Measurements from ENCODE around the gene MMEL1. TPM values are rescaled to one million over a fixed set of nuclear protein-coding genes. Genes with fewer than 3 reads are reported as not detected.
"Not testable (repeated sequence)": the region's sequence is repeated elsewhere in the genome, so short reads cannot be mapped to it uniquely, and the experiment has no call there.

The MMEL1 gene
- total RNA-seq, 1 donor from 2014 or later = 0.65 TPM

DNA sequence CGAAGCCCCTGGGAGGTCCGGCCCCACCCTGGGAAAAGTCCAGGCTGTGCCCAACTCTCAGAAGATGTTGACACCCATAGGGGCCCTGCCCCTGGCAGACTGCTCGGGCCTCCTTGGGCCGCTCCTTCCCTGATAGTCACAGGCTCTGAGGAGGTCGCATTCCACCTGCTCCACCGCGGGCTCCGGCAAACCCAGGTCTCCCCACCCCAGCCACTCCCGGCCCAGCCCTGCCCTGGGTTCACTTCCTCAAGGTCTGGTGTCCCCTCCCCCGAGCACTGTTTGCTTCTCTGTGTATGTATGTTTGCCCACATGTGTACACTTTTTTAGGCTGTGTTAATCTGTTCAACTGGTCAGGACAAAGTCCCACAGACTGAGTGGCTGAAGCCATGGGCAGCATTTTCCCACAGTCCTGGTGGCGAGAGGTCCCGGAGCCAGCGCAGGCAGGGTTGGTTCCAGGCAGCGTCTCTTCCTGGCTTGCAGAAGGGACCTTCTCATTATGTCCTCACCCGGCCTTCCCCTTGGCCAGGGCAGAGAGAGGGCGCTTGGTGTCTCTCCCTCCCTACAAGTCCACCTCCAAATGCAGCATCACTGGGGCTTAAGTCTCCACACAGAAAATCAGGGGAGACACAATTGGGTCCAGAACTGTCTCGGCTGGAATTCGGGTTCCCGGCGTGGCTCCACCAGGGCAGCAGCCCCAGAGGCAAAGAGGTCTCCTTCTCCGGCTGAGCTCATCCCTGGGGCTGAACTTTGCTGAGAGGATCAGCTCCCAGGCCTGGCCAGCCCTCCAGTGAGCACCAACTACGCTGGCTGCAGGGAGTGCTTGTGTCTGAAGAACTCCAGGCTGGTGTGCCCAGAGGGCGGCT, 56.8 kb downstream of the MMEL1 start:
- no peak for DNase-seq (ENCODE audit: low read depth)

DNA sequence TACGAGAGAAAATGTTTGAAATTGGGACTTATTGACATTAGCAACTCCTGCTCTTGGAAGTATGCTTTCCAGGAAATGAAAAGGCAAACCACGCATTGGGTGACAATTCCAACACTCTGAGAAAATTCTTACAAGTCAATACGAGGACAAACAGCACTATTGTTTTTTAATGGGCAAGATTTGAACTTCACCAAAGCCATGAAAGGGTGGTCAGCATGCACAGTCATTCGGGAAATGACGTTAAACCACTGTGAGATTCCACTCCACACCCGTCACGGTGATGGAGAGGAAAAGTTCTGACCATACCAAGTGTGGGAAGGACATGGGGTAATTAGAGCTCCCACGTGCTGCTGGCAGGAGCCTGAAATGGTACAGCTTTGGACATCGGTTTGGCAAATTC, 58.5 kb downstream of the MMEL1 start:
- DNase-seq (ENCODE audit: low read depth) = no peak

DNA sequence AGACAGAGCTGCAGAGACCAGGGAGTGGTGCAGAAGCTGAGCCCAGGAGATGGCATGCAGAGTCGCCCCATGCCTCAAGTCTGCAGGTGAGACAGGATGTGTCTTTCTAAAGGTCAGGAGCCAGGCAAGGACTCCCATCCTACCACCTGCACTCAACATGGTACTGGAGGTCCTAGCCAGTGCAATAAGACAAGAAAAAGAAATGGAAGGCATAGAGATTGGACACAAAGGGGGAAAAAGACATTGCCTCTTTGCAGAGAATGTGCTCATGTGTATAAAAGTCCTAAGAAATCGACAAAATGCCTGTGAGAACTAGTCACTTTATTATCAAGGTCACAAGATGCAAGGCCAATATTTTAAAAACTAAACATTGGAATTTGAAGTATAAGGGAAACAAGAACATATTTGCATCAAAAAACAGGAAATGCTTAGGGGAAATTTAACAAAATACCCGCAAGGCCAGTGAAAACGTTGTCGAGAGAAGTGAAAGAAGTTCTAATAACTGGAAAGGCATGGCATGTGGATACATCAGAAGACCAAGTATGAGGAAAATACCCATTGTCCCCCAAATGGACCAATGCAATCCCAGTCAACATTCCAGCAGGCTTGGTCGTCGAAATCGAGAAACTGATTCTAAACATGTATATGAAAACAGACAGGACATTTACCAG, 59.4 kb downstream of the MMEL1 start:
- DNase-seq (ENCODE audit: low read depth) = no peak

DNA sequence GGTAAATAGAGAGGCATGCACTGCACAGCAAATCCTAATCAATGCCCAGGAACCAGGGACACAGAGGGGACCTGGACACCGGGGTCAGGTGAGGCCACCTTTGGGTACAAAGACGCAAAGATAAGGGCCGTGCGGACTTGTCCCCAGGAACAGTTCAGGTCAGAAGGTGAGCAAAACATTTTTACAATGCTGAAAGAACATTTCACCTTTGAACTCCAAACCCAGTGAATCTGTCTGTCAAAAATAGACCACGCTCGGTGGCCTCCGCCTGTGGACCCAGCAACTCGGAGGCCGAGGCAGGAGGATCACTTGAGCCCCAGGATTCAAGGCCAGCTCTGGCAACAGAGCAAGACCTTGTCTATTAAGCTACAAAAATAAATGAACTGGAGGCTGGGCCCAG, 61.5 kb downstream of the MMEL1 start:
- DNase-seq (ENCODE audit: low read depth) = no peak

DNA sequence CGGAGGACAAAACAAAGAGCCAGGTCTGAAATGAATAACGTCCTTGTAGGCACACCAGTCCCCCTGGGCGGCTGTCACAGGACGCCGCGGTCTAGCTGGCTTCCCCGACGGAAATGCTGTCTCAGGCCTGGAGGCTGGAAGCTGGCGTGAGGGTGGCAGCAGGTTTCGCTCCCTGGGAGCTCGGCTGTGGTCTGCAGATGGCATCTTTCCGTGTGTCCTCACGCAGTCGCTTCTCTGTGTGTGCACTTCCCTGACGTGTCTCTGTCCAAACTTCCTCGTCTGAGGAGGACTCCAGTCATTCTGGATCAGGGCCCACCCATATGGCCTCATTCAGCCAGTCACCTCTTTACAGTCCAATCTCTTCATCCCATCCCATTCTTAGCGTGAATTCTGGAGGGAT, 62.5 kb downstream of the MMEL1 start:
- no peak for DNase-seq (ENCODE audit: low read depth)

DNA sequence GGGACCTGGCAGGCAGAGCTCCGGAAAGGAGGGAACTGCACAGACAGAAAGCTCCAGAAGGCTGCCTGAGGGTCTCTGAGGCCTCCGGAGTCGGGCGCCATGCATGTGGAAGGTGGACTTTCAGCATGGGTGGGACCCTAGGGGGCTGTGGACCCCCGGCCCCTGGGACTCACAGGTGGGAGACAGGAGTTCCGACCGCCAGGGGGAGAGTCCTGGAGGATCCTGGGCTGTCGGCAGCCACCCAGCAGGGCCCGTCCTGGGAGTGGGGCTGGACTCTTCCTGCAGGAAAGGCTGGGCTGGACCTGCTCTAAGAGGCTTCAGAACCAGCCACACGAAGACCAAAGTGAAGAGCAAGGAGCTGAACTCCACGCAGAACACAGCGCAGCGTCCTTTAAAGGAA, 63.1 kb downstream of the MMEL1 start:
- not testable (repeated sequence) for DNase-seq (ENCODE audit: low read depth)

DNA sequence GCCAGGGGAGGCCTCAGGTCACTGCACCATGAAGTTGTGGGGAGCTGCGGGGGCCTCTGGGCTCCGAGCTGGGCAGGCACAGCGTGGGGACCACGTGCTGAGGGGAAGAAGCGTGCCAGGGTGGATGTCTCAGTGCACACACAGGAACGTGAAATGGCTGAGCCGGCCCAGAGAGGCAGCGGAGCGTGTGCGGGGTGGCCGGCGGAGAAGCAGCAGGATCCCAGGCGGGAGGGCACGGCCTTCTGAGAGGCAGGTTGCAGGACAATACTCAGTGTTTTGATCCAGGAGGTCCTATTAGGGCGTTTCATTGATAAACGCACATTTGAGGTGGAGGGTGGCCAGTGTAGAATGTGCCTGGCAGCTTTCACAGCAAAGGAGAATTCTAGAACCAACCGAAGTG, 63.8 kb downstream of the MMEL1 start:
- no peak for DNase-seq (ENCODE audit: low read depth)

DNA sequence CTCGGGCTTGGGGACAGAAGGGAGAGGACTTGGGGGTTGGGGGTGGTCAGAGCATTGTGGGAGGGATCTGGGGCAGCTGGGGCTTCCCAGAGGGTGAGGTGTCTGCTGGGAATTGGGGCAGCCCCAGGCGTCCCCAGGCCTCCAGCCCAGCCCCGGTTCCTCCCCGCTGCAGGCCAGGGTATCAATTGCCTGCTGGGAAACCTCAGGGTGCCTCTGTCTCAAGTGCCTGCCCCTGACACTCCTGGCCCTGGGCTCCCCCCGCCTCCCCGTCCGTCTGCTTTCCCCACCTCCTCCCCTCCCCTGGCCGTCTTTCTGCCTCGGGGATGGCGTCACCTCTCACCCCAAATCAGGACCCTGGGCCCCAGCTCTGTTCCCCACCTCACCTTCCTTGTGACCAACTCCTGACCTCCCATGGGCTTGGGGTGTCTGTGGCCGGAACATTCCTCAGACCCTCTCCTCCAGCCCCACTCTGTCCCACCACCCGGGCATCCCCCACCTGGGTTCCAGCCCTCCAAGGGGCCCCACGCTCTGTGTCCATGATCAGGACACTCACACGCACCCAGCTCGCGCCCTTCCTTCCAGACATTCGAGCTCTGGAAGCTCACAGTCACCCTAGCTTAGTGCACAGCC, 64.5 kb downstream of the MMEL1 start:
- not testable (repeated sequence) for DNase-seq (ENCODE audit: low read depth)

DNA sequence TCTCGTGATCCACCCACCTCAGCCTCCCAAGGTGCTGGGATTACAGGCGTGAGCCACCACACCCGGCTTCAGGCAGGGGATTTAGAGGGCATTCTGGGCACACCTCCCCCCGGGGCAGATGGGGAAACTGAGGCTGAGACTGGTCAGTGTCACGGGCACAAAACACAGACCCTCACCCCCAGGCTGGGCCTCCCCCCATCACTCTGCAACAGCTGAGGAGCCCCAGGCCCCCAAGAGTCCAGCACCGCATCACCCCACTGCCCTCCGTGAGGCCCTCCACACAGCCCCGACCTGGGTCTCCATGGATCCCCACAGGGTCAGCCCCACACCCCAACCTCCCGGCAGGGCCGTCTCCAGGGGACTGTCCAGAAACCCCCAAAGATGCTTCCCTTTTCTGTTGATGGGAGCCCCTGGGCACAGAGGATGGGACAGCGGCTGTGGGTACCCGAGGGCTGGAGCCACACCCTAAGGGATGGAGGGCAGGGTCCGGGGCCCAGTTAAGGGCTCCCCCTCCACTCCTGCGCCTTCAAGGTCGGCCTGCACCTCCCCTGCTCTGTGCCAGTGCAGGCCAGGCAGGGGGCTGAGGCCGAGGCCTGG, 65.6 kb downstream of the MMEL1 start:
- DNase-seq (ENCODE audit: low read depth) = no peak

DNA sequence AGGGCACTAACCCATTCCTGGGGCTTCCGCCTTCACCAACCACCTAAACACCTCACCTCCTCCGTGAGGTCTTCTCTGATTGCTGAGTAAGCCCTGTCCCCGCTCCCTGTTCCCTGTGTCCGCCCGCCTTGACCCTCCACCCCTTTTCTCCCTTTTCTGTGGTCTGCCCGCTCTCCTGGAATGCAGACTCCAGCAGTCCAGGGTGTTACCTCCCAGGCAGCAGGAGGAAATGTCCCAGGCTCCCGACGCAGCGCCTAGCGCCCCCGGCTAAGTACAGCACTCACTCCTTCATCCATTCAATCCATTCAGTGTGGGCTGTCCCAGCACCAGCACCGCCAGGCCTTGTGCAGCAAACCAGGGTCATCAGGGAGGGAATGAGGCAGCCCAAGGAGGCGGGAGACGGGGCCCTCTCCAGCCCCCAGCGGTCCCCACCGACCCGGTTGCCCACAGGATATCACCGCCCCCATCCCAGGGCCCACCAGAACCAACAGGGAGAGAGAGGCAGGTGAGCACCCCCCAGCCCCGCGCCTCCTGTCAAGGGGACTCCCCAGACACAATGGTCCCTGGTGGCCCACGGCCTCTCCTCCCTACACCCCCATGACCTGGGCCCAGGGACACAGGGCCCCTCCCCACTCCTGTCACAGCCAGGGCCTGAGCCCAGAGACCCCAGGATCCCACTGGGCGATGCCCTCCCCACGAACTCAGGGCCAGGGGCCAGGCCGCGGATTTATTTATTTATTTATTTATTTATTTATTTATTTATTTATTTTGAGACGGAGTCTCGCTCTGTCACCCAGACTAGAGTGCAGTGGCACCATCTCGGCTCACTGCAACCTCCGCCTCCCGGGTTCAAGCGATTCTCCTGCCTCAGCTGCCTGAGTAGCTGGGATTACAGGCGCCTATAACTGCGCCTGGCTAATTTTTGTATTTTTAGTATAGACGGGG, 66.4 kb downstream of the MMEL1 start:
- DNase-seq (ENCODE audit: low read depth) = peak; percentile 78

DNA sequence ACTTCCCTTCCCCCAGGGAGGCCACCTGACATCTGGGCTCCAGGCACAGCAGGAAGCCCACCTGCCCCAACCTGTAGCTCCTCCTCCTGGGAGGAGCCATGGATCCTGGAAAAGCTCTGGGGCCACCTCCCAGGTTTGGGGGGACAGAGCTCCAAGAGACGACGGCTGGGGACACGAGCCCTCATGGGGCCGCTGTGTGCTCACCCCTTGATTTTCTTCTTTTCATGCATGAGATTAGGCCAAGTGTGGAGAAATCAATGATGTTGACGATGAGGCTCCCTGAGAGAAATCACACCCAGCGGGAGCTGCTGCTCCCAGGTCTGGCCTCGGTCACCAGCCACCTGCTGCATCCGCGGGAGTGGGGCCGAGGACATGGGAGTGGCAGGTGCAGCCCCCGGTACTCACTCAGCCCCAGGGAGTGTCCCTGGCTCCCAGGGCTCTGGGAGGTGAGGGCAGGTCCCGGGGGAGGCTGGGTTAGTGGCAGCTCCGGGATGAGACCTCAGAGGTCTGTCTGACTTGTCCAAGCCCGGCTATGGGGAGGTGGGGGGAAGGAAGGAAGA, 67.9 kb downstream of the MMEL1 start:
- DNase-seq (ENCODE audit: low read depth) = no peak

DNA sequence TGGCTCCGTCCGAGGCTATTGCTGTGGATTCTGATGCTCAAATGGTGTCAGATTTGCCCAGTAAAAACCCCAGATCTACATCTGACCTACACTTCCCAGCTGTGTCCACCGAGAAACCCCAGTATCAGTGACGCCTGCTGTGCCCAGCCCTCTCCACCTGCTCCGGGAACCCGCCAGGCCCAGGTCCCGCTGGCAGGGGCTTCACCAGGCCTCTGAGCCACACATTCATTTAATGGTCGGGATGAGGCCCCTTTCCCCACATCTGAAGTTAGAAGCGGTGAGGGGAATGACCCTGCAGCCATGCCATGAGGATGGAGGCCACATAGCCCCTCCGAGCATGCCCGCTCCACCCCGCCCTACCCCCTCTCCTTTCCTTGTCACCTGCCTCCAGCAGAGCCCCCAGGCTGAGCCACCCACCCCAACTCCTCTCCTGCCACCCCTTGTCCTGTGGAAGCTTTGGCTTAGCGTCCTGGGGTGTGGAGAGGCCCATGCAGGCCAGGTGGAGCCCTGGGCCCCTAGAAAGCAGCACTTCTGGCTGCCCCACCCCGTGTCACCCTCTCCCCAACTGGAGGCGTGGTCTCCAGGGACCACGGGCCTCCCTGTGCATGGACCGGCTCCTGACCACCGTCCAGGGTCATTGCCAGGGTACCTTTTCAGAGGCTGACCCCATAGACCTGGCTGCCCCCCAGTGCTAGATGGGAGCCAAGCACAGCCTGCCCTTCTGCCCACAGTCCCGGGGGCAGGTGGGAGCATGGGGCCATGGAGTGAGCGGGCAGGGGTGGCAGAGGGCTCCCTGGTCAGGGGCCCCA, 68.6 kb downstream of the MMEL1 start:
- no peak for DNase-seq (ENCODE audit: low read depth)

DNA sequence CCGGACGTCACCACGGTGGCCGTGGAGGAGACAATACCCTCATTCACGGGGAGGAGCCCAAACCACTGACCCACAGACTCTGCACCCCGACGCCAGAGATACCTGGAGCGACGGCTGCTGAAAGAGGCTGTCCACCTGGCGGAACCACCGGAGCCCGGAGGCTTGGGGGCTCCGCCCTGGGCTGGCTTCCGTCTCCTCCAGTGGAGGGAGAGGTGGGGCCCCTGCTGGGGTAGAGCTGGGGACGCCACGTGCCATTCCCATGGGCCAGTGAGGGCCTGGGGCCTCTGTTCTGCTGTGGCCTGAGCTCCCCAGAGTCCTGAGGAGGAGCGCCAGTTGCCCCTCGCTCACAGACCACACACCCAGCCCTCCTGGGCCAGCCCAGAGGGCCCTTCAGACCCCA, 69.6 kb downstream of the MMEL1 start:
- DNase-seq (ENCODE audit: low read depth) = no peak

DNA sequence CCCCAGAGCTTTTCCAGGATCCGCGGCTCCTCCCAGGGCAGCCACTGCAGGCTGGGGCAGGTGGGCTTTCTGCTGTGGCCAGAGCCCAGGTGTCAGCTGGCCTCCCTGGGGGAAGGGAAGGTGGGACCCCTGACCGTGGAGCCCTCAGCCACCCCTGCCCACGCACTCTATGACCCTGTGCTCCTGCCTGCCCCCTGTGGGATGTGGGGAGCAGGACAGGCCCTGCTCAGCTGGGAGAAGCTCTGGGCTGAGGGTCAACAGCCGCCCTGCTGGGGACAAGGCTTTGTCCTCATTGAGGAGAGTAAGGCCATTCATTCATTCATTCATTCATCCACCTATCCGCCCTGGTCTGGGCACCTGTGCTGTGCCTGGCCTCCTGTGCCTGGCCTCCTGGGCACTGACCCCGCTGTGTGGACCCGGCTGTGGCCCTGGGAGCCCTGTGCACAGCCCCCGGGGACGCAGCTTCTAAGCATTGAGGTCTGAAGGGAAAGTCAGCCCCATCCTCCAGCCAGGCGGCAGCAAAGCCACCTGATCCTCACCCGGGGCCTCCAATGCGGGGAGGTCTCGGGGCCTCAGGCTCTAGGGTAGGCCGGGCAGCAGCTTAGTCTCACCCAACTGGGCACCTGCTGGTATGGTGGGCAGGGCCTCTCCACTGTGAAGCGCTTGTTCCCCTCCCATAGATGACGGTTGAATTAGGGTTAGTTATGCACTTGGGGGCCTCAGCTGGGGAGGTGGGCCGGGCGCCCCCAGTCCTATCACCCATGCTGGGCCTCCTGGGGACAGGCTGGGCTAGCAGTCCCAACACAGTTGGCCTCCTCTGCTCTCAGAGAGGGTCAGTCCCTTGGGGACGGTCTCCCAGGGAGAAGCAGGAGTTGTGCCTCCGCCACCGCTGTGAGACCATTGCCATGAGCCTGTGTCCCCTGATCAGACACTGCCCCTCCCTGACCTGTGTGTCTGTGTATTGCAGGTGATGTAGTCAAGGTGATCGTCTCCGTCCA, 70.6 kb downstream of the MMEL1 start:
- DNase-seq (ENCODE audit: low read depth) = no peak

DNA sequence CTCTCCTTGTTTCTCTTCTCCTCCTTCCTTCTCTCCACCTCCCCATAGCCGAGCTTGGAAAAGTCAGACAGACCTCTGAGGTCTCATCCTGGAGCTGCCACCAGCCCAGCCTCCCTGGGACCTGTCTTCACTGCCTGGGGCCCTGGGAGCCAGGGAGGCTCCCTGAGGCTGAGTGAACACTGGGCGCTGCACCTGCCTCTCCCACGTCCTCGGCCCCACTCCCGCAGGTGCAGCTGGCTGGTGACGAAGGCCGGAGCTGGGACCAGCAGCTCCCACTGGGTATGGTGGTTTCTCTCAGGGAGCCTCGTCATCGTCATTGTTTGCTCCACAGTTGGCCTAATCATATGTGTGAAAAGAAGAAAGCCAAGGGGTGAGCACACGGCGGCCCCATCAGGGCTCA, 71.4 kb downstream of the MMEL1 start:
- DNase-seq (ENCODE audit: low read depth) = no peak

DNA sequence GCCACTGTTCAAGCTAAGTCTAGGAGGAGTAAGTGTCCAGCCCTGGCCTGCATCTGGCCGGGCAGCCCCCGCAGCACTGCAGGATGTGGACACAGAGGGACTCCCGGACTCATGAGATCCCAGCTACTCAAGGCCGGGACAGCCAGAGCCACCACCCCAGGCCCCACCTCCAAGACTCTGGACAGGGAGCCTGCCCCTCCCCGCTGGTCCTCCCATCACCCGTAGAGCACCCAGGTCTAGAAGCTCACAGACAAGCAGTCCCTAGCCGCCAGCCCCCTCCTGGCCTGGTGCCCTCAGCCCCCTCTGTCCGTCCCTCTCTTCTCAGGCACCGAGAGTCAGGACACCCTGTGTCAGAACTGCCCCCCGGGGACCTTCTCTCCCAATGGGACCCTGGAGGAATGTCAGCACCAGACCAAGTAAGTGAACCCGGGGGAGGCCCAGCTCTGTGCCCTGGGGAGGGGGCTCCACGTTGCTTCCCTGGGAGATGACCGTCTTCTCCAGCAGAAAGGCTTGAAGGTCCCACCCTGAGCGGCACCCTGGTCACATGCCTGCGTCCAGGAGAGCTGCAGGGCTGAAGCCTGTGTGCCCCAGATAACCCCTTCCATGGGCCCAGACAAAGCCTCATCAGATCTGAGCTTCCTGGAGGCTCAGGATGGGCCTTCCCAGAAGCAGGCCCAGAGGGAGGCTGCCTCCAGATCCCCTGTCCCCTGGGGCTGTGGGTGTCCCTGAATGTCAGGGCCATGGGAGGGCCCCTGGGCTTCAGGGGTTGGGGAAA, 72.3 kb downstream of the MMEL1 start:
- DNase-seq (ENCODE audit: low read depth) = no peak

DNA sequence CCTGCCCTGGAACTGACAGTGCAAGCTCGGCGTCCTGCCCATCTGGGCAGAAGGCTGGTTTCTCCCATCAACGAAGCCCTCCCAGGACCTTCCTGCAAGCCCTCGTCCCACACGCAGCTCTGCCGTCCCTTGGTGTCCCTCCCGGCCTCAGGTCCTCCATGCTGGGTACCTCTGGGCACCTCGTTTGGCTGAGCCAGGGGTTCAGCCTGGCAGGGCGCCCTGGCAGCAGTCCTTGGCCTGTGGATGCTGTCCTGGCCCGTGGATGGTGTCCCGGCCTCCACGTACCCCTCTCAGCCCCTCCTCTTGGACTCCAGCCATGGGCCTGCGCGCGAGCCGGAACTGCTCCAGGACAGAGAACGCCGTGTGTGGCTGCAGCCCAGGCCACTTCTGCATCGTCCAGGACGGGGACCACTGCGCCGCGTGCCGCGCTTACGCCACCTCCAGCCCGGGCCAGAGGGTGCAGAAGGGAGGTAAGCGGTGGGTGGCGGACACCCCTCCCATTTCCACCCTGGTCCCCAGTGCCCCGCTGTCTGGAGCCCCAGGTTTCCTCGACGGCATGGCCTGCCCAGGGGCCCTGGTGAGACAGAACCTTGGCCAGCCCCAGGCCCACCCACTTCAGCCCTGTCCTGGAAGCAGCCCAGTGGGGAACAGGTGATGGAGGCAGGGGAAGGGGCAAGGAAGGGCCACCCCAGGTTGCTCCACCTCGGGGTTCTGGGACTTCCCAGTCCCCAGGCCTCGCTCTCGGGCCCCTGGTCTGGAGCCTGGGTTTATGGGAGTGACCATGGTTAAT, 73.1 kb downstream of the MMEL1 start:
- no peak for DNase-seq (ENCODE audit: low read depth)
